GM08714 (cell line): ENCODE measurements around the gene ACTG2.

Source experiments
- H3K4me3 ChIP-seq: fragments of 200-500 bp; sonication (Bioruptor generic); 2 replicates; pipeline ENCODE4 v1.5.1; 2014; ENCODE audit warnings: mild to moderate bottlenecking, low read length, inconsistent platforms
- ZNF274 ChIP-seq: IDR thresholded peaks from 2 replicates; pipeline ENCODE4 v1.6.1; 2012; ENCODE audit warnings: mild to moderate bottlenecking, low read depth, low read length

Gene ACTG2

DNA sequence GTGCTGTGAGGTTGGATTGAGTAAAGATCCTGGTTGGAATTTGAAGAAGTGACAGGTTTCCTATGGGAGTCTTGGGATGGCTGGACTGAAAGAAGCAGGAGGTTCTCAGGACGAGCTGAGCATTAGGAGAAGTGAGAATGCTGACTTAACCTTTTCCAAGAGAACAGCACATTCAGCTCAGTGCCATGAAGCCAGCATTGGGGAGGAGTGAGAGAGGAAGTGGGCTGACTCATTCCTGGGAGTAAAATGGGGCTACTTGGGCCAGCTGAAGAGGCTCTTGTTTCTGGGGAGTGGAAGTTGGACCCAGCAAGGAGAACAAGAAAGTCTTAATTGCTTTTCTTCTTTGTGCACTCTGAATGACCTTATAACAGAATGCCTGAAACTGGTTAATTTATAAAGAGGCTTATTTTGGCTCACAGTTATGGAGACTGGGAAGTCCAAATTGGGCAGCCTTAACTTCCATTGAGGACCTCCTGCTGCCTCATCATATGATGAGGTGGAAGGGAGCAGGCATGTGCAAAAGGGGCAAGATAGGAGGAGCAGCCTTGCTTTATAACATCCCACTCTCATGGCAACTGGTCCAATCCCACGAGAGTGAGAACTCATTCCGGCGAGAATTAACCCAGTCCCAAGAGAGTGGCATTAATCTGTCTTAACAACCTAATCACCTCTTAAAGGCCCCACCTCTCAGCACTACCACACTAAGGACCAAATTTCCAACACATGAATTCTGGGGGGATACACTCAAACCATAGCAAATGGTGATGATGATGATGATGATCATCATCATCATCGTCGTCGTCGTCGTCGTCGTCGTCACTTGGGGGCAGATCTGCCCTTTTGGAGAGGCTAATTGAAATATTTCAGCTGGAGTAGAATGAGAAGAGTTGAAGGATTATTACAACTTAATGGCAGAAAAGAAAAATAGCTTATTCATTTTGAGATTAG is 60.0 kb downstream of the ACTG2 start:
- no peak for TF ChIP-seq ZNF274
- no peak overlapping the region for H3K4me3 ChIP-seq

DNA sequence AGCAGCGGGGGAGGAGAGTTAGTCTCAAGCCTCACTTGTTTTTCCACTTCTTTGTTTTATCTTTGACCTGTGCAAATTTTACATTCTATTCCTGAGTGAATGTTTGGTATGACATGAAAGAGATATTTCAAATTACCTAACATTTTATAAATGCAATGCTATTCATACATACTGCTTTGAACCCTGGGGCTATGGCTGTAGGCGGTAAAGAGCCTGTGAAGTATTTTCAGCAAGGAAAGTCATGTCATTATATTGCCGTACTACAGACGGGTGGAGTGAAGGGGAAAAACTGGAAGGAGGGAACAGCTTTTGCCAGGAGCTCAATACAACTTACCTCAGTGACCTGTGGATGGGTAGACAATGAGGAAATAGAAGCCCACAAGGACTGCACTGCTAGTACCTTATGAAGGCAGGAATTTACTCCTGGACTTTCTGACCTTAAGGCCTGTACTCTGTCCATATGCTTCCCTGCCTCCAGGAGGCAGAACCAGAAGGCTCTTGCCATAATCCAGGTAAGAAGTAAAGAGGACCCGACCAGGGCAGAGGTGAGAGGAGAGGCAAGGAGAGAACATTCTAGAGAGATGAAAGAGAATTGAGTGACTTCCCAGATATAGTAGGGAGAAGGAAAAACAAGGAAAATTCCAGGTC is 63.5 kb downstream of the ACTG2 start:
- TF ChIP-seq ZNF274: no peak
- H3K4me3 ChIP-seq: no peak overlapping the region

DNA sequence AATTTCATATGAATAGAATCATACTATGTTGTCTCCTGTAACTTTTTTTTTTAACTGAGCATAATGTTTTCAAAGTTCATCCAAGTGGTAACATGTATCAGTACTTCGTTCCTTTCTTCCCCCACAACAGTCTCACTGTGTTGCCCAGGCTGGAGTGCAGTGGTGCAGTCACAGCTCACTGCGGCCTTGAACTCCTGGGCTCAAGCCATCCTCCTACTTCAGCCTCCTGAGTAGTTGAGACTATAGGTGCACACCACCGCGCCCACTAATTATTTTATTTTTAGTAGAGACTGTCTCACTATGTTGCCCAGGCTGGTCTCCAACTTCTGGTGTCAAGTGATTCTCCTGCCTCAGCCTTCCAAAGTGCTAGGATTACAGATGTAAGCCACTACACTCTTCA is 68.5 kb downstream of the ACTG2 start:
- H3K4me3 ChIP-seq: no peak overlapping the region
- TF ChIP-seq ZNF274: no peak

DNA sequence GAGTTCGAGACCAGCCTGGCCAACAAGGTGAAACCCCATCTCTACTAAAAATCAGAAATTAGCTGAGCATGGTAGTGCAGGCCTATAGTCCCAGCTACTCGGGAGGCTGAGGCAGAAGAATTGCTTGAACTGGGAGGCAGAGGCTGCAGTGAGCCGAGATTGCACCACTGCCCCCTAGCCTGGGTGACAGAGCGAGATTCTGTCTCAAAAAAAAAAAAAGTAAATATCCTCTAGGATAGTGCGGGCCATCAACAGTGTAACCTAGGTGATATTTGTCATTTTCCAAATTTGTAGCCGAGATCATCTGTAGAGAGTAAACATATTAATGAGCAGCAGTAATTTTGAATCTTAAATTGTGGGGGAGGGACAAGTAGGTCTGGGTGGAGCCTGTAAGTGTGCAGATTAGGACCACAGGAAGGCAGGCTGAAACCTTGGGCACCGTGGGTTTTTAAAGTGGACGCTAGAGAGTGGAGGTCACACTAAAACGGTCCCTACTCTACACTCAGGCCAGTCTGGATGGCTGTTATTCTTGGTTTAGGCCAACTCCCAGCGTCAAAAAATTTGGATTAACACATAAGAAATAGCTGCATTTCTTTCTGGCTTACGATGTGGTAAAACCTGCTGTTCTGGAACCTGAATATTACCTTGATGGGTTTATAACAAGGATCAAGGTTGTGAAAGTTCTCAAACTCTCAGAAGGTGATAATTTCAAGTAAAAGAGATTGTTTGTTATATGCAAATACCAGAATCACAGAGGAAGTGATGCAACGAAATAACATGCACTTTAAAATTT is 69.2 kb downstream of the ACTG2 start:
- no peak overlapping the region for H3K4me3 ChIP-seq
- no peak for TF ChIP-seq ZNF274

DNA sequence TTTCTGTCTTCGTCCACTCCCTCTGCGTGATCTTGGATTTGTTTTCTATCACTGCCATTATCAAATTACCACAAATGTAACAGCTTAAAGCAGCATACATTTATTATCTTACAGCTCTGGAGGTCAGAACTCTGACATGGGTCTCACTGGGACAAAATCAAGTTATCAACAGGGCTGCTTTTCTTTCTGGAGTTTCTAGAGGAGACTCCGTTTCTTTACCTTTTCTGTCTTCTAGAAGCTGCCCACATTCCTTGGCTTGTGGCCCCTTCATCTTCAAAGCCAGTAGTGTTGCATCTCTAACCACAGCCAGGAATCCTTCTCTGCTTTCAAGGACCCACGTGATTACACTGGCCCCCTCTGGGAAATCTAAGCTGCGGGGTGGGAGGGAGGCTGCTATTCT is 70.0 kb downstream of the ACTG2 start:
- TF ChIP-seq ZNF274: no peak

DNA sequence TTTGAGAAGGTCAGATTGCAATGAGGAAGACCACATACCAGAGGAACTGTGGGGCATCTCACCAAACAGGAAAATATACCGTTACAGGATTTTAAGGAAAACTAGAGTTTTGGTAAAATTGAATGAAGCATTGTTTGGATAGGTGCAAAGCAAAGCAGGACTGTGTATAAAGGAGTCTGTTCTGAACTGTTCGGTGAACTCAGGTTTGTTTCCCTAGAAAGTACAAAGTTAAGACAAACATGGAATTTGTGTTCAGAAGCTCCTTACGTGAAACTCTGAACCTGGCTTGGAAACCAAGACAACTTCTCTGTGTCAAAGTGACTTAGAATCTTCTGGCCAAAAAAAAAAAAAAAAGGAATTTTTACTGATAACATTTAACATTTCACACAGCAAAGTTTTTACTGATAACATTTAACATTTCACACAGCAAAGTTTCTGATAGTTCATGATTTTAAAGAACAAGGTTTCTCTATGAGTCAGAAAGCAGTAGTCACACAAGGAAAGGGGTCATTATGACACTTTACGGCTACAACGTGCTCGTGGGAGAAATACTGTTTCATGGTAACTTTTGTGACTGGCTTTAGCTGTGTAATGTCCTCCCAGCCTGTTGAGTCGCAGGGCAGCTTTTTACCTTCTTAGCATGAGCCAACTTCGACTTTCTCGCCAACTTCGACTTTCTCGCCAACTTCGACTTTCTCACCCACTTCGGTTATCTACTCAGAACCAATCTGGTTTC is 70.7 kb downstream of the ACTG2 start:
- no peak for TF ChIP-seq ZNF274
- H3K4me3 ChIP-seq: no peak overlapping the region

More for the DNA sequence above, 70.0 kb downstream of the ACTG2 start:
- no peak overlapping the region for H3K4me3 ChIP-seq

DNA sequence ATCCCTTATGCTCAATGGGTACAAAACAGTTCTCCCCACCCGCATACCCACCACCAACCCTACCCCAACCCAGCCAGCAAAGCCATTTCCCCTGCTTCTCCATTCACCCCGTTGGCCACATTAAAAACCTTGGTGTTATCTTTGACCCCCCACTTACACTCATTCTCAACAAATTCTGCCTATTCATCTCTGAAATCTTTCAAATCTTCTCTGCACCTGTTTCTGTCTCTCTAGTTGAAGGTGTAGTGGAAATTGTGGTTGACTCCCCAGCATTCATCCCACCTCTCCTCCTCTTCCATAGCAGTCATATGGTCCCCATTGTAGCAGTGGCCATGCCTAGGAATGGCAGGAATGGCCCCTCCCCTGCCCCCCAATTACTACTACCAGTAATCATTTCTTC is 71.4 kb downstream of the ACTG2 start:
- no peak for TF ChIP-seq ZNF274

DNA sequence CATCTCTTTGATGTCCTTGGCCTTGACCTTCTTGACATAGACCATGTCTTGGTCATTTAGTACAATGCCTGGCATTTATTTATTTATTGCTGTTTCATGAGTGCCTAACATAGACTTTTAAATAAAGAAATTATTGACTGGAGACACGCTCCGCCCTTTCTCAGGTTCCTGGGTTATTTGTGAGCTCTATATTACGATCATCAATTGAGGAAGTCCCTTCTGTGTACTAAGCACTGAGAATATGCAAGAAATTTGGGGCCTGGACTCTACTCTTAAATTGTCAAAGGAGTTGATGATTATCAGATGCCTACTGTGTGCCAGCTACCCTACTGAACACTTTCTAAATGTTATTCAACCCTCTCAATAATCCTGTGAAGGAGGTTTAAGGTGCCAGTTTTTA is 72.2 kb downstream of the ACTG2 start:
- no peak for TF ChIP-seq ZNF274
- no peak overlapping the region for H3K4me3 ChIP-seq

More for the DNA sequence above, 71.4 kb downstream of the ACTG2 start:
- H3K4me3 ChIP-seq: no peak overlapping the region

DNA sequence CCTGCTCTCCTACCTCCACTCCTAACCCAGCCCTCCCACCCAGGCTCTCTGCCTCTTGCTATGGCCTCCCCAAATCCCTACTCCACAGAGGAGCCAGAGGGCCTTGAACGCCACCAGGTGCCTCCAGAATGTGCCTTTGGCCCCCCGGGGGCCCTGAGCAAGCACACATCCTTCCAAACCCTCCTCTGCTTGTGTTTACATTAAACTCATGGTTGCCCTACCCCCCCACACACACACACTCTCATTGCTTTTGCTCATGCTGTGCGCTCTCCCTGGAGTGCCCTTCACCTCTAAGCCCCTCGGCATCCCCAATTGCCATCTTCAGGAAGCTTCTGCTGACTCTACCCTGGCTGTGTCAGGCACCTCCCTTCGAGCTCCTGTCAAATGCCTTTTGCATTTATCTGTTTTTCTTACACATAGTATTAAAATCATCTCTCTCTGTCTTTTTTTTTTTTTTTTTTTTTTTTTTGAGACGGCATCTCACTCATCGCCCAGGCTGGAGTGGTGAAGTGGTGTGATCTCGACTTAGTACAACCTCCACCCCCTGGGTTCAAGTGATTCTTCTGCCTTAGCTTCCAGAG is 75.6 kb downstream of the ACTG2 start:
- TF ChIP-seq ZNF274: no peak
- no peak overlapping the region for H3K4me3 ChIP-seq

DNA sequence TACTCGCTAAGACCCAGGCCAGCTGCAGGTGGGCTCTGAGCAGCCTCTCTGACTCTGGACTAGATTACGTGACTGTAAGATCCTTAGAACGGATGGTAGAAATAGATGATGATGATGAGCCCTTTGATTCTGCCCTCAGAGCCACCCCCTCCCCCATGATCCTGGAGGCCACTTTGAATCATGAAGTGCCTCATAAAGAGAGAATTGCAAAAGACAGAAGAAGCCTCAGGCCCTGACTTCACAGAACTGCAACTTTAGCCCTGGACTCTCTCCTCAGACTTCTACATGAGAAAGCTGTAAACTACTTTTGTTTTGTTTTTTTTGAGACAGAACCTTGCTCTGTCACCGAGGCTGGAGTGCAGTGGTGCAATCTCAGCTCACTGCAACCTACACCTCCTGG is 76.5 kb downstream of the ACTG2 start:
- H3K4me3 ChIP-seq: no peak overlapping the region
- TF ChIP-seq ZNF274: no peak
